Tibial nerve (tissue), 4 donors: ENCODE results near the gene CALHM6. TPM values are rescaled to one million over a fixed set of nuclear protein-coding genes. Genes with fewer than 3 reads are reported as not detected.

ENCODE experiments used
- DNase-seq, 2 donors: peaks; one replicate each; pipeline ENCODE4 v3.0.0-alpha.2; 2019; ENCODE audit warnings: low spot score in 2 of 2
- H3K27ac ChIP-seq, 4 donors: fragments of 200-600 bp; sonication (generic) in 3 of 4; one replicate each; pipeline ENCODE4 v1.5.1; 2017 to 2019; ENCODE audit warnings: mild to moderate bottlenecking in 1 of 4
- H3K27me3 ChIP-seq, 2 donors: fragments of 200-600 bp; sonication (generic) in 1 of 2; one replicate each; pipeline versions ENCODE4 v1.5.1 to v1.6.0; 2017 to 2019
- H3K36me3 ChIP-seq, 3 donors: fragments of 200-600 bp; sonication (generic); one replicate each; pipeline ENCODE4 v1.5.1; 2018 to 2019
- H3K4me1 ChIP-seq, 4 donors: fragments of 200-600 bp; sonication (generic) in 3 of 4; one replicate each; pipeline ENCODE4 v1.5.1; 2017 to 2019
- H3K4me3 ChIP-seq, 4 donors: fragments of 200-600 bp; sonication (generic) in 3 of 4; one replicate each; pipeline ENCODE4 v1.5.1; 2017 to 2019; ENCODE audit warnings: mild to moderate bottlenecking in 1 of 4, moderate library complexity in 1 of 4
- H3K9me3 ChIP-seq, 4 donors: fragments of 200-600 bp; sonication (generic) in 3 of 4; one replicate each; pipeline ENCODE4 v1.5.1; 2017 to 2019
- EP300 ChIP-seq, 2 donors: sonication (generic); formaldehyde crosslinking; IDR thresholded peaks; one replicate each; pipeline ENCODE4 v1.6.1; 2017; ENCODE audit warnings: antibody characterized with exemption in 2 of 2, mild to moderate bottlenecking in 1 of 2
- POLR2A ChIP-seq, 2 donors: fragments of 450-650 bp; IDR thresholded peaks; one replicate each; pipeline ENCODE4 v1.6.1; 2017; ENCODE audit warnings: antibody characterized with exemption in 2 of 2, mild to moderate bottlenecking in 2 of 2, moderate library complexity in 2 of 2
- WGBS, 2 donors: methylation state at CpG; one replicate each; pipeline ENCODE4 v1.1.5; 2018; 5-methylcytosine and 5-hydroxymethylcytosine counted together
- total RNA-seq, 4 donors: library from RNA; depleted of rRNA; stranded (reverse); fragments of >200 nt; gene quantifications; one replicate each; pipeline ENCODE4 v1.1.0, GENCODE V29; 2016
- TF ChIP-seq, protein P1 (sequence below), 5 experiments: fragments of 200-600 bp in 3 of 5; fragments of 450-650 bp in 2 of 5; sonication (generic) in 3 of 5; IDR thresholded peaks; one replicate each; pipeline ENCODE4 v1.5.1; 2016 to 2019; ENCODE audit warnings: antibody characterized with exemption in 5 of 5, mild to moderate bottlenecking in 3 of 5, moderate library complexity in 2 of 5

Gene CALHM6
- total RNA-seq, 4 donors from 2014 or later, result 0.60 to 11.4 (median 5.4) TPM

DNA sequence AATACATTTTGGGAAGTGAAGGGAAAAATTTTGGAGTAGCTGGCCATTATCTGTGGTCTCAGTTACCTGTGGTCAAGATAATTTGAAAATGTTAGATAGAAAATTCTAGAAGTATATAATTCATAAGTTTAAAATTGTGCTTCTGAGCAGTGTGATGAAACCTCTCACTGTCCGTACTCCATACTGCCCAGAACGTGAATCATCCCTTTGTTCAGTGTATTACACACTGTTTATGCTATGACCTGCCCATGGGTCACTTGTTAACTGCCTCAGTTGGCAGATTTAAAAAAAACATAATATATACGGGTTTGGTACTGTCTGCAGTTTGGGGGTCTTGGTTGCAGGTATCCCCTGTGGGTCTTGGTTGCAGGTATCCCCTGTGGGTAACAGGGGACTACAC, 46.1 kb downstream of the CALHM6 start:
- no peaks in the 10 kb centered on the region for H3K27me3 ChIP-seq
- no peak for TF ChIP-seq EP300 (IDR thresholded peaks at IDR 0.05)
- TF ChIP-seq POLR2A (IDR thresholded peaks at IDR 0.05), result no peak
- TF ChIP-seq, protein P1, sequence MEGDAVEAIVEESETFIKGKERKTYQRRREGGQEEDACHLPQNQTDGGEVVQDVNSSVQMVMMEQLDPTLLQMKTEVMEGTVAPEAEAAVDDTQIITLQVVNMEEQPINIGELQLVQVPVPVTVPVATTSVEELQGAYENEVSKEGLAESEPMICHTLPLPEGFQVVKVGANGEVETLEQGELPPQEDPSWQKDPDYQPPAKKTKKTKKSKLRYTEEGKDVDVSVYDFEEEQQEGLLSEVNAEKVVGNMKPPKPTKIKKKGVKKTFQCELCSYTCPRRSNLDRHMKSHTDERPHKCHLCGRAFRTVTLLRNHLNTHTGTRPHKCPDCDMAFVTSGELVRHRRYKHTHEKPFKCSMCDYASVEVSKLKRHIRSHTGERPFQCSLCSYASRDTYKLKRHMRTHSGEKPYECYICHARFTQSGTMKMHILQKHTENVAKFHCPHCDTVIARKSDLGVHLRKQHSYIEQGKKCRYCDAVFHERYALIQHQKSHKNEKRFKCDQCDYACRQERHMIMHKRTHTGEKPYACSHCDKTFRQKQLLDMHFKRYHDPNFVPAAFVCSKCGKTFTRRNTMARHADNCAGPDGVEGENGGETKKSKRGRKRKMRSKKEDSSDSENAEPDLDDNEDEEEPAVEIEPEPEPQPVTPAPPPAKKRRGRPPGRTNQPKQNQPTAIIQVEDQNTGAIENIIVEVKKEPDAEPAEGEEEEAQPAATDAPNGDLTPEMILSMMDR (IDR thresholded peaks at IDR 0.05), result no peak
- H3K4me3 ChIP-seq, result no peak overlapping the region
- peaks cover 0 to 3% (median 0%) of the 10 kb centered on the region in 4 donors for H3K9me3 ChIP-seq
- peaks cover 0 to 4% (median 0%) of the 10 kb centered on the region in 4 donors for H3K4me1 ChIP-seq
- no peaks in the 10 kb centered on the region for H3K36me3 ChIP-seq
- DNase-seq, result no peak
- 49 to 53% methylated on average over 3 of the region's 3 CpGs for WGBS, 2 donors
- H3K27ac ChIP-seq, result no peak overlapping the region

GRCh38 chr6:116508527-116508926, 47.4 kb downstream of the CALHM6 start:
- Histone ChIP-seq H3K27ac (no peak overlapping the region), H3K4me1 (peaks cover 0 to 14% (median 4%) of the 10 kb centered on the region in 4 donors), H3K36me3 (no peaks in the 10 kb centered on the region), H3K9me3 (peaks cover 0 to 3% (median 0%) of the 10 kb centered on the region in 4 donors), H3K4me3 (no peak overlapping the region), H3K27me3 (no peaks in the 10 kb centered on the region)
- no peak for DNase-seq
- TF ChIP-seq, protein P1 (IDR thresholded peaks at IDR 0.05), result no peak
- no peak for TF ChIP-seq EP300 (IDR thresholded peaks at IDR 0.05)
- no peak for TF ChIP-seq POLR2A (IDR thresholded peaks at IDR 0.05)

GRCh38 chr6:116511424-116512110, 50.4 kb downstream of the CALHM6 start, which contains the start of gene CALHM5:
Gene CALHM5, plus strand, starts transcription at chr6:116511639. Its CDS starts 58 bp downstream, at chr6:116511697.
- whole genome bisulfite sequencing, 2 donors, result 8 to 14% methylated on average over 10 of the region's 10 CpGs
- peak; percentile 32 to 70 for DNase-seq
- H3K4me3 ChIP-seq, result peak within 1 kb of the TSS; percentile 35 to 64 (median 46)
- peak within 1 kb of the TSS; percentile 74 to 98 (median 82) for H3K27ac ChIP-seq
- peaks cover 0 to 34% (median 10%) of the 10 kb centered on the region in 4 donors for H3K4me1 ChIP-seq
- H3K27me3 ChIP-seq, result no peaks in the 10 kb centered on the region
- H3K36me3 ChIP-seq, result peaks cover 0 to 11% (median 0%) of the 10 kb centered on the region in 3 donors
- peak in 1 of 2 donors; percentile 88 for TF ChIP-seq EP300 (IDR thresholded peaks at IDR 0.05)
- TF ChIP-seq POLR2A (IDR thresholded peaks at IDR 0.05), result peak in 1 of 2 donors; percentile 38
- TF ChIP-seq, protein P1 (IDR thresholded peaks at IDR 0.05), result peak; percentile 53 to 81 (median 75)
- H3K9me3 ChIP-seq, result peaks cover 0 to 3% (median 0%) of the 10 kb centered on the region in 4 donors

GRCh38 chr6:116512111-116512559, 51.0 kb downstream of the CALHM6 start:
- Histone ChIP-seq H3K27ac (peak overlapping the region; percentile 74 to 98 (median 82)), H3K27me3 (no peaks in the 10 kb centered on the region), H3K36me3 (peaks cover 0 to 11% (median 0%) of the 10 kb centered on the region in 3 donors), H3K4me1 (peaks cover 0 to 34% (median 10%) of the 10 kb centered on the region in 4 donors), H3K4me3 (peak overlapping the region; percentile 35 to 64 (median 46)), H3K9me3 (peaks cover 0 to 3% (median 0%) of the 10 kb centered on the region in 4 donors)
- WGBS, 2 donors, result 16 to 17% methylated on average over 4 of the region's 4 CpGs
- no peak for DNase-seq
- TF ChIP-seq EP300 (IDR thresholded peaks at IDR 0.05) (no peak), POLR2A (IDR thresholded peaks at IDR 0.05) (no peak)
- TF ChIP-seq, protein P1 (IDR thresholded peaks at IDR 0.05), result no peak

- peak overlapping the region; percentile 35 to 64 (median 46) for H3K4me3 ChIP-seq
Observed at GRCh38 chr6:116512734-116513133, 51.6 kb downstream of the CALHM6 start.

More at GRCh38 chr6:116512734-116513133, 51.6 kb downstream of the CALHM6 start:
- Histone ChIP-seq H3K9me3 (peaks cover 0 to 3% (median 0%) of the 10 kb centered on the region in 4 donors), H3K36me3 (peaks cover 0 to 11% (median 0%) of the 10 kb centered on the region in 3 donors), H3K27ac (peak overlapping the region; percentile 74 to 98 (median 82)), H3K4me1 (peaks cover 0 to 34% (median 10%) of the 10 kb centered on the region in 4 donors), H3K27me3 (no peaks in the 10 kb centered on the region)
- TF ChIP-seq POLR2A (IDR thresholded peaks at IDR 0.05), result no peak
- TF ChIP-seq EP300 (IDR thresholded peaks at IDR 0.05), result no peak
- TF ChIP-seq, protein P1 (IDR thresholded peaks at IDR 0.05), result no peak
- no peak for DNase-seq
